Retinal pigment epithelial cell (primary cell): ENCODE measurements around the gene ARAF.
A peak's percentile ranks its signal among the peaks of the same experiment; 100 is the strongest.

Experiments
- DNase-seq: peaks from one replicate; pipeline ENCODE4 v3.0.0-alpha.2; 2010; ENCODE audit warnings: low read depth
- H3K4me3 ChIP-seq: 2 replicates; pipeline ENCODE4 v1.5.1; 2011; ENCODE audit warnings: mild to moderate bottlenecking, low read length, control low read depth, moderate library complexity
- TF ChIP-seq, protein P1 (sequence below): conservative IDR thresholded peaks from 2 replicates; pipeline ENCODE4 v1.5.1; 2011; ENCODE audit warnings: low read depth, low read length, control low read depth, inconsistent platforms

The ARAF gene

DNA sequence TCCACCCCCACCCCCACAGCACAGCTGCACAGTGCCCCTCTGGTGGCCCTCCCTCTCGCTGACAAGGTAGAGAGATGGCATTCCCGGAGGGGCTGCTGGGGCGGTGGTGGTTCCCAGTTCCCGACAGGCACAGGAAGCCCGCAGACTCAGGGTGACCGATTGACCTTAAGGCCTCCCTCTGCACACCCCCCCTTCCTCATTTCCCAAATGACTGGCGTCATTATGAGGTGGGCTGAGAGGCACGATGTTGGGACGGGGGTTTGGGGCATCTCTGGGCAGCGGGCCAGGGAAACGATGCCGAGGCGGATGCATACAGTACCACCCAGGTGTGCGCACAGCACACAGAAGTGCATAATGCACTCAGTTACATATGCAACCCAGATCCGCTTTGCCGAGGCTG lies 17.7 kb downstream of the ARAF start:
- no peak overlapping the region for H3K4me3 ChIP-seq
- no peak for DNase-seq
- TF ChIP-seq, protein P1, sequence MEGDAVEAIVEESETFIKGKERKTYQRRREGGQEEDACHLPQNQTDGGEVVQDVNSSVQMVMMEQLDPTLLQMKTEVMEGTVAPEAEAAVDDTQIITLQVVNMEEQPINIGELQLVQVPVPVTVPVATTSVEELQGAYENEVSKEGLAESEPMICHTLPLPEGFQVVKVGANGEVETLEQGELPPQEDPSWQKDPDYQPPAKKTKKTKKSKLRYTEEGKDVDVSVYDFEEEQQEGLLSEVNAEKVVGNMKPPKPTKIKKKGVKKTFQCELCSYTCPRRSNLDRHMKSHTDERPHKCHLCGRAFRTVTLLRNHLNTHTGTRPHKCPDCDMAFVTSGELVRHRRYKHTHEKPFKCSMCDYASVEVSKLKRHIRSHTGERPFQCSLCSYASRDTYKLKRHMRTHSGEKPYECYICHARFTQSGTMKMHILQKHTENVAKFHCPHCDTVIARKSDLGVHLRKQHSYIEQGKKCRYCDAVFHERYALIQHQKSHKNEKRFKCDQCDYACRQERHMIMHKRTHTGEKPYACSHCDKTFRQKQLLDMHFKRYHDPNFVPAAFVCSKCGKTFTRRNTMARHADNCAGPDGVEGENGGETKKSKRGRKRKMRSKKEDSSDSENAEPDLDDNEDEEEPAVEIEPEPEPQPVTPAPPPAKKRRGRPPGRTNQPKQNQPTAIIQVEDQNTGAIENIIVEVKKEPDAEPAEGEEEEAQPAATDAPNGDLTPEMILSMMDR = no peak

DNA sequence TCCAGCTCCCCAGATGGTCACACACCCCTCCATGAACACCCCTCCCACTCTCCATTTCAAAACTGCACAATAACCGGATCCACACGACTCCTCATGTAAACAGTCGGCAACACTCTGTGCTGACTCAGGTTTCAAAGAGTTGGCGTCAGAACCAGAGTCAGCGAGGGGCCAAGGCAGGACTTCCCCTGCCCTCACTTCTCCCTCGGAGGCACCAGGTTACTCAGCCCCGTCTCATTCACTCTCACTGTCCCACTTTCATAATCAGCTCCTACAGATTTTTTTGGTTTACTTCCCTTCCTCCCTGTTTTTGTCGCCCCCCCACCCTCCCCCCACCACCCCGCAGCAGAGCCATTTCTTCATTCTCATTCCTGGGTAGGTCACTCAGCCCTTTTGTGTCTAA lies 18.5 kb downstream of the ARAF start:
- TF ChIP-seq, protein P1 = no peak
- no peak for DNase-seq
- H3K4me3 ChIP-seq = no peak overlapping the region

DNA sequence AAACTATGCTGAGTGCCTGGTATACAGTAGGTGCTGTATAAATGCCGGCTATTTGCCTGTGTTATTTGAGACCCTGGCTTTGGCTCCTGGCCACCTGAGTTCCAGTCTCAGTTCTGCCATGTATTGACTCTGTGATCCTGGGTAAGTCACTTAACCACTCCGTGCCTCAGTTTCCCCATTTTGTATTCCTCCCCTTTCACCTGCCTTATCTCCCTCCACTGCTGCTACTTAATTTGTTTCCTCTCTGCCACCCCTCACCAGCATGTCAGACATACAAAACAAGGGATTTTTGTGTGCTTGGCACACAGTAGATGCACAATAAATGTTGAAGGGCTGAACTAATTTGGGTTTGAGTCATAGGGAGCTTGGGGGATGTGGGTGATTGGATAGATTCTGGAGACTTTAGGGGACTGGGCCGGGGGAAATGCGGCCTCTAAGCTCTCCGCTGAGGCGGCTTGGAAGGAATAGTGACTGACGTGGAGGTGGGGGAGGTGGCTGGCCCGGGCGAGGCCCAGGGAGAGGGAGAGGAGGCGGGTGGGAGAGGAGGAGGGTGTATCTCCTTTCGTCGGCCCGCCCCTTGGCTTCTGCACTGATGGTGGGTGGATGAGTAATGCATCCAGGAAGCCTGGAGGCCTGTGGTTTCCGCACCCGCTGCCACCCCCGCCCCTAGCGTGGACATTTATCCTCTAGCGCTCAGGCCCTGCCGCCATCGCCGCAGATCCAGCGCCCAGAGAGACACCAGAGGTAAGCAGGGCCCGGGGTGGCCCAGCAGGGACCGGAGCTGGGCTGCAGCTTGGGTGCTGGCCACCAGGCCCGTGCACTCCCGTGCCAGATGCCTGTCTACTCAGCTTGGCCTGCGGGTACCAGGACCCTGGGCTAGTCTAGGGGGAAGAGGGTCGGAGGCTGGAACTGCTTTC lies 21.0 kb downstream of the ARAF start, which contains the start of gene TIMP1:
TSS of gene TIMP1 (plus strand) at position 706 of the 917 bp plus-strand sequence. CDS start 980 bp downstream, outside the sequence.
- peak; percentile 70 for DNase-seq
- H3K4me3 ChIP-seq = peak within 1 kb of the TSS; percentile 63
- TF ChIP-seq, protein P1 = no peak

DNA sequence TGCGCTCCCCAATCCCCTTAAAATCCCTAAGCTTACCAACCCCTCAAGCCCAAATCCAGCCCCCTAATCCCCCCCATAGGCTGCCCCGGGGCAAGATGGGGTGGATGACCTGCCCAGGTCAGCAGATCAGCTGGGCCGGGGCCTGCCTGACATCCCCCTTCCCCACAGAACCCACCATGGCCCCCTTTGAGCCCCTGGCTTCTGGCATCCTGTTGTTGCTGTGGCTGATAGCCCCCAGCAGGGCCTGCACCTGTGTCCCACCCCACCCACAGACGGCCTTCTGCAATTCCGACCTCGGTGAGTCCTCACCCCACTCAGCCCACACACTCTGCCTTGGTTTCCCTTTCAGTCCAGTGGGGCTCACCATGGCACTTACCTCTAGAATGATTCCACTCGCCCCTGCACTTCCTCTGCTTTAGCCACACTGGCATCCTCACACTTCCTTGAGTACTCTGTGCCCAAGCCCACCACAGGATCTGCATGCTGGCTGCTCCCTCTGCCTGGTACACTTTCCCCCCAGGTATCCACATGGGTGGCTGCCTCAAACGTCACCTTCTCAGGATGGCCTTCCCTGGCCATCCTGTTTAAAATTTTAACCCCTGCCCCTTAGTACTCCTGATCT lies 22.3 kb downstream of the ARAF start:
- no peak for DNase-seq
- H3K4me3 ChIP-seq = no peak overlapping the region
- TF ChIP-seq, protein P1 = no peak

DNA sequence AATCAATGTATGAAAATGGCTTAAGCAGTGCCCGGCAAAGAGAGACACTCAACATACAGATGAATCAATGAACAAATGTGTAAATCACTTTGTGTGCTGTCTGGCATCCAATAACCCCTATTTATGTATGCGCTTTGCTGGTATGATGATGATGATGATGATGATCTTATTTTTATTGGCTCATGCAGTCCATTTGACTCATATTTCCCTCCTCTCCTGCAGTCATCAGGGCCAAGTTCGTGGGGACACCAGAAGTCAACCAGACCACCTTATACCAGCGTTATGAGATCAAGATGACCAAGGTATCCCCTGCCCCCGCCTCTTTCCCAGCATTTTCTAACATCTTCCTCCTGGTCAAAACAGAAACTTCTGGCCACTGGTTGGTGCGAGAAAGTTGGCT lies 23.7 kb downstream of the ARAF start:
- no peak for DNase-seq
- TF ChIP-seq, protein P1 = no peak
- H3K4me3 ChIP-seq = no peak overlapping the region

DNA sequence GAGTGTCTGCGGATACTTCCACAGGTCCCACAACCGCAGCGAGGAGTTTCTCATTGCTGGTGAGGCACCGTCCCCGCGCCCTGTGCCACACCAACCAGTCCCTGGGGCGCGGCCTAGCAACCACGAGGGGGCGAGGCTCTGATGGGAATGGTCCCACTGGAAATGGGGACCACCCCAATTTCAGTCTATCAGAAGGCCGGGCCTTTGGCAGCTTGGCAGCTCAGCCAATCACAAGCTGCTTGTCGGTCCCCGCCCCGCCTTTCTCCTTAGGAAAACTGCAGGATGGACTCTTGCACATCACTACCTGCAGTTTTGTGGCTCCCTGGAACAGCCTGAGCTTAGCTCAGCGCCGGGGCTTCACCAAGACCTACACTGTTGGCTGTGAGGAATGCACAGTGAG lies 24.3 kb downstream of the ARAF start:
- no peak for DNase-seq
- H3K4me3 ChIP-seq = no peak overlapping the region
- TF ChIP-seq, protein P1 = no peak
